ENCODE measurements around the gene TBX21.
A peak's percentile ranks its signal among the peaks of the same experiment; 100 is the strongest.

Gene TBX21

DNA sequence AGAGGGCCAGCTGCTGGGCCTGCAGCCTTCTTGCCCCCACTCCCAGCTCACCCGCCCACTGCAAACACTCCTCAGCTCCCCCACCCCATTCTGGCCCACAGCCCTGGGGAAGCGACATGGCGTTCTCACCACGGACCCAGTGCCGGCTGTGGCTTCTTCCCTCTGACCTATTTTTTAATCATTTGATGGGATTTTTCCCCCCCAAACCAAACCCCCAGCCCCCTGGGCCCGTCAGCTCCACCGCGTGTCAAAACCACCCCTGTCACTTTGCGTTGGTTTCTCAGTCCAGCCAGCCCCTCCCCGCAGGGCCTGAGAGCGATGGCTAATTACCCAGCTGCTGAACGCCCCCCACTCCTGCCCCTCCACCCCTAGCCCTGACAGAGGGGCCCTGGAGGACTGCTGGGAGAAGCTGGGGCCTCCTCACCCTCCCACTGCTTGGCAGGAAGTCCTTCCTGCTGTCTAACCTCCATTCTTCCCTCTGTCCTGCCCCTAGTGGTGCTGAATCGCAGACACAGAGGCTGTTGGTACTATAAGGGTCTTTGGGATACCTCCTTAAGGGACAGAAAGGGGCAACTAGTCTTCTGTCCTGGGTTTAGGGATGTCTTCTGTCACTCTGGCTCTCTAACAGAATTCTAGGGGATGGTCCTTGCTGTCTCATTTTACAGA, 7.5 kb upstream of the TBX21 start:
- H4K5ac ChIP-seq (ENCODE audit: low read length): no peak overlapping the region
- no peak overlapping the region for H4K8ac ChIP-seq (ENCODE audit: low read depth, low read length)
- no peak overlapping the region for H3K4me3 ChIP-seq (ENCODE audit: low read length)
- no peak overlapping the region for H3K9ac ChIP-seq (ENCODE audit: low read length)
- no peak overlapping the region for H2BK120ac ChIP-seq (ENCODE audit: low read depth, low read length)
- no peak overlapping the region for H3K4me2 ChIP-seq (ENCODE audit: low read length)
- no peaks in the 10 kb centered on the region for H3K79me2 ChIP-seq (ENCODE audit: control insufficient read depth, insufficient read depth, low read length)
- no peaks in the 10 kb centered on the region for H3K79me1 ChIP-seq (ENCODE audit: low read length)
- H2BK15ac ChIP-seq (replicated peaks; ENCODE audit: low read depth): no peak overlapping the region
- H3K23ac ChIP-seq (ENCODE audit: low read length): no peak overlapping the region
- no peak overlapping the region for H3K27ac ChIP-seq (ENCODE audit: low read depth, low read length)
- no peaks in the 10 kb centered on the region for H3K27me3 ChIP-seq (ENCODE audit: insufficient read depth, low read length, poor library complexity)
- no peaks in the 10 kb centered on the region for H3K4me1 ChIP-seq (ENCODE audit: control insufficient read depth, low read depth, low read length)
- DNase-seq: no peak
- H2BK5ac ChIP-seq (ENCODE audit: low read length): no peak overlapping the region
- no CpG with 5 or more reads among the region's 13 CpGs for WGBS (ENCODE audit: extremely low coverage, insufficient coverage, low lambda C conversion rate)
- no peak overlapping the region for H3K56ac ChIP-seq (ENCODE audit: low read length)
- H3K4ac ChIP-seq (ENCODE audit: low read depth, low read length): no peak overlapping the region
- no peaks in the 10 kb centered on the region for H3K36me3 ChIP-seq (ENCODE audit: control insufficient read depth, insufficient read depth, low read length)
- H3K18ac ChIP-seq (ENCODE audit: low read length): no peak overlapping the region
- no peak overlapping the region for H2AK5ac ChIP-seq (ENCODE audit: low read length)

DNA sequence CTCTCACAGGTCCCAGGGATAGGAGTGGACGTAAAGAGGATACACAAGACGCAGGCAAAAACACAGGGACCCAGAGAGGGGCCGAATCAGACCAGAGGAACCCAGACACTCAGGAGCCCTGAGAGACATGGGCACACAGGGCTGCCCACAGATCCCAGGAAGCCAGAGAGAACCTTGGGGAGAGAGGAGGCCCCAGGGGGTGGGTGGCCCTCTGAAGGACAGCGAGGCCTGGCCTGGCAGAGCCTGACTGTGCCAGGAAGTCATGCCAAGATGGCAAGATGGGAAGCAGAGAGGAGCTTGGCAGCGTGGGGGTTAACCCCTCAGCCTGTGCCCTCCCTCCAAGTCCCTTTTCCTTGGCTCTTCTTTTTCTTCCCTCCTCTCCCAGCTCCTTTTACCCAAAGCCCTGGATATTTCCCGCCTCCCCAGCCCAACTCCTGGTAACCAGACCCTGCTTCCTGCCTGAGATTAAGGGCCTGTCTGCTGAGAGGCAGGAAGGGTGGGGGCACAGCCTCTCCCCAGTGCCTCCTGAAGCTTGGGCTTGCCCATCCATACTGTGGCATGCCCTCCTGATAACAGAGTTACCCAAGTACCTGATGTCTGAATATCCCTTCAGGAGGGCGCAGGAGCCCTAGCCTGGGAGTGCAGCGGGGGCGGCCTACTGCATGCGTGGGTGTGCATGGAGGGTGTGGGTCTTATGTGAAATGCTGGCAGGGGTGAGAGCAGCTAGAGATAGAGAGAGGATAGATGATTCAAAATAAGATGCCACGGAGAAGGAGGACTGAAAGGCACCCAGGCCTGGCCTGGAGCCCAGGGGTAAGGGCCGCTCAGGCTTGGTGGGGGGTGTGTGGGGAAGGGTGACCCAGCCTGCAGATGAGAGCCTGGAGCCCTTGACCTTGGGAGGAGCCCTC, 6.0 kb upstream of the TBX21 start:
- no peaks in the 10 kb centered on the region for H3K79me2 ChIP-seq (ENCODE audit: control insufficient read depth, insufficient read depth, low read length)
- no peak overlapping the region for H3K4ac ChIP-seq (ENCODE audit: low read depth, low read length)
- peak overlapping the region; percentile 25 for H3K56ac ChIP-seq (ENCODE audit: low read length)
- DNase-seq: peak; percentile 39
- H3K36me3 ChIP-seq (ENCODE audit: control insufficient read depth, insufficient read depth, low read length): no peaks in the 10 kb centered on the region
- no peak overlapping the region for H3K4me2 ChIP-seq (ENCODE audit: low read length)
- no peak overlapping the region for H3K27ac ChIP-seq (ENCODE audit: low read depth, low read length)
- H3K79me1 ChIP-seq (ENCODE audit: low read length): no peaks in the 10 kb centered on the region
- no peak overlapping the region for H4K8ac ChIP-seq (ENCODE audit: low read depth, low read length)
- no peak overlapping the region for H2AK5ac ChIP-seq (ENCODE audit: low read length)
- no CpG with 5 or more reads among the region's 12 CpGs for WGBS (ENCODE audit: extremely low coverage, insufficient coverage, low lambda C conversion rate)
- H2BK5ac ChIP-seq (ENCODE audit: low read length): no peak overlapping the region
- no peak overlapping the region for H2BK120ac ChIP-seq (ENCODE audit: low read depth, low read length)
- no peak overlapping the region for H2BK15ac ChIP-seq (replicated peaks; ENCODE audit: low read depth)
- H4K5ac ChIP-seq (ENCODE audit: low read length): no peak overlapping the region
- H3K4me1 ChIP-seq (ENCODE audit: control insufficient read depth, low read depth, low read length): no peaks in the 10 kb centered on the region
- no peak overlapping the region for H3K23ac ChIP-seq (ENCODE audit: low read length)
- no peak overlapping the region for H3K18ac ChIP-seq (ENCODE audit: low read length)
- no peak overlapping the region for H3K4me3 ChIP-seq (ENCODE audit: low read length)
- H3K27me3 ChIP-seq (ENCODE audit: insufficient read depth, low read length, poor library complexity): no peaks in the 10 kb centered on the region
- no peak overlapping the region for H3K9ac ChIP-seq (ENCODE audit: low read length)

DNA sequence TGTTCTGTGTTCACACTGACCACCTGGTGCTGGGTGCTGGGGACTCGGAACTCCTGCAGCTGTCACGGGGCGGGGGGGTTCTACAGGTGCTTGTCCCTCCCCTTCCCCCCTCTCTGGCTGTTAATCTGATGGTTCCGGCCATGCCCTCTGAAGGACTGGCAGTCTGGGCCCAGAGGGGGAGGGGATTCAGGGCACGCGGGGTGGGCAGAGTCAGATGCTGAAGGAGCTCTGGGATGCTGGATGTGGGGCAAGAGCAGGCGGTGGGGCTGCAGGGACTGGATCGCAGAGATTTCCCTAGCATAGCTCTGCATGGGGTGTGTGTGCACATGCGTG, 5.4 kb upstream of the TBX21 start:
- WGBS (ENCODE audit: extremely low coverage, insufficient coverage, low lambda C conversion rate): no CpG with 5 or more reads among the region's 9 CpGs
- H4K8ac ChIP-seq (ENCODE audit: low read depth, low read length): no peak overlapping the region
- H2AK5ac ChIP-seq (ENCODE audit: low read length): no peak overlapping the region
- H3K79me2 ChIP-seq (ENCODE audit: control insufficient read depth, insufficient read depth, low read length): no peaks in the 10 kb centered on the region
- no peak overlapping the region for H2BK120ac ChIP-seq (ENCODE audit: low read depth, low read length)
- H3K4ac ChIP-seq (ENCODE audit: low read depth, low read length): no peak overlapping the region
- H3K79me1 ChIP-seq (ENCODE audit: low read length): no peaks in the 10 kb centered on the region
- H3K9ac ChIP-seq (ENCODE audit: low read length): no peak overlapping the region
- H3K56ac ChIP-seq (ENCODE audit: low read length): no peak overlapping the region
- no peak for DNase-seq
- H3K27ac ChIP-seq (ENCODE audit: low read depth, low read length): no peak overlapping the region
- no peak overlapping the region for H3K4me3 ChIP-seq (ENCODE audit: low read length)
- H2BK5ac ChIP-seq (ENCODE audit: low read length): no peak overlapping the region
- H3K4me1 ChIP-seq (ENCODE audit: control insufficient read depth, low read depth, low read length): no peaks in the 10 kb centered on the region
- H3K18ac ChIP-seq (ENCODE audit: low read length): no peak overlapping the region
- no peak overlapping the region for H2BK15ac ChIP-seq (replicated peaks; ENCODE audit: low read depth)
- H3K23ac ChIP-seq (ENCODE audit: low read length): no peak overlapping the region
- no peak overlapping the region for H3K4me2 ChIP-seq (ENCODE audit: low read length)
- H3K36me3 ChIP-seq (ENCODE audit: control insufficient read depth, insufficient read depth, low read length): no peaks in the 10 kb centered on the region
- H3K27me3 ChIP-seq (ENCODE audit: insufficient read depth, low read length, poor library complexity): peaks cover 4% of the 10 kb centered on the region
- no peak overlapping the region for H4K5ac ChIP-seq (ENCODE audit: low read length)

DNA sequence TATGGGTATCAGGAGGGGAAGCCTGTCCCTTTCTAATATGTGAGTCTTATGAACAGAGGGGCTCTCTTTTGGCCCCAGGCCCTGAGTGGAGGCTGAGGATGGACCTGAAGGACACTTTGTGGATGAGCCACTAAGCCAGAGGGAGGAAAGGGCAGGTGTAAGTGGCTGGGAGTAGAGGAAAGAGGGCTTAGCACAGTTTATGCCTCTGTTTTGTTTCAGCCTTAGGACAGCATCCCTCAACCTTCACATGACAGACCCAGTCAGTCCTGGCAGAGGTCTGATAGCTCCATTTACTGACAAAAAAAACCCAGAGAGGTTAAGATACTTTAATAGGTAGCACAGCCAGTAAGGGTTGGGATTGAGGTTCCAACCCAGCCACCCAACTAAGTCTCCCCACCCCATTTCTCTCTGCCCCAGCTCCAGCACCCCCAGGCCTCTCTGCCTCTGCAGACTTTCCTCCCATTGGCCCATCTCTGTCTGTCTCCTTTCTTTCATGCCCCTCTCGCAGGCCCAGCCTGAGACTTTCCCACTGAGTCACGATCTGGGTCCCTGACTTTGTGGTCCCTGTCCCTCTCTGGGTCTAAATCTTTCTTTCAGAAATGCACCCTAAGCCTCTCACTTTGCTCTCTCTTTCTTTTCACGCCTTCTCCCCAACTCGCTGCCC, 4.7 kb upstream of the TBX21 start:
- no peaks in the 10 kb centered on the region for H3K79me1 ChIP-seq (ENCODE audit: low read length)
- H3K36me3 ChIP-seq (ENCODE audit: control insufficient read depth, insufficient read depth, low read length): no peaks in the 10 kb centered on the region
- no peak overlapping the region for H3K56ac ChIP-seq (ENCODE audit: low read length)
- H3K27me3 ChIP-seq (ENCODE audit: insufficient read depth, low read length, poor library complexity): peaks cover 8% of the 10 kb centered on the region
- H3K9ac ChIP-seq (ENCODE audit: low read length): no peak overlapping the region
- no peak overlapping the region for H2AK5ac ChIP-seq (ENCODE audit: low read length)
- no peak overlapping the region for H3K18ac ChIP-seq (ENCODE audit: low read length)
- no peaks in the 10 kb centered on the region for H3K79me2 ChIP-seq (ENCODE audit: control insufficient read depth, insufficient read depth, low read length)
- no peak overlapping the region for H4K5ac ChIP-seq (ENCODE audit: low read length)
- DNase-seq: no peak
- H2BK5ac ChIP-seq (ENCODE audit: low read length): no peak overlapping the region
- H3K23ac ChIP-seq (ENCODE audit: low read length): no peak overlapping the region
- no peak overlapping the region for H2BK15ac ChIP-seq (replicated peaks; ENCODE audit: low read depth)
- no peak overlapping the region for H4K8ac ChIP-seq (ENCODE audit: low read depth, low read length)
- no peak overlapping the region for H3K4me2 ChIP-seq (ENCODE audit: low read length)
- WGBS (ENCODE audit: extremely low coverage, insufficient coverage, low lambda C conversion rate): no CpG with 5 or more reads among the region's 4 CpGs
- no peak overlapping the region for H3K4me3 ChIP-seq (ENCODE audit: low read length)
- no peak overlapping the region for H2BK120ac ChIP-seq (ENCODE audit: low read depth, low read length)
- H3K4me1 ChIP-seq (ENCODE audit: control insufficient read depth, low read depth, low read length): no peaks in the 10 kb centered on the region
- H3K27ac ChIP-seq (ENCODE audit: low read depth, low read length): no peak overlapping the region
- H3K4ac ChIP-seq (ENCODE audit: low read depth, low read length): no peak overlapping the region

DNA sequence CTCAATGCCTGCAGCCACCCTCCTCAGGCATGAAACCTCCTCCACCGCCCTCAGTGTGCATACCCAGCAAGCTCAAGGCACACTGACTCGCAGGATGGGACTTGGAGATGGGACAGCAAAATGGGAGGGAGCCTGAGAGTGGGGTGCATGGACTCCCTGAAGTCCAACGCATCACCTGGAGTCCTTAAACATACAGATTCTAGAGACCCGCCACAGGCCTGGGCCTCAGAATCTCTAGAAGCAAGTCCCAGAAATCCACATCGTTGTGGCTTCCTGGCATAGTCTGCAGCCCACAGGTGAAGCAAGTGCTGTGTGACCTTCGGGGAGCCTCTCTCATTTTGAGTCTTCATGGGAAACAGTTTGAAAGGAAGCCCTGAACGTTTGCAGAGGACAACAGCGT, 3.6 kb upstream of the TBX21 start:
- Histone ChIP-seq H4K5ac (ENCODE audit: low read length) (no peak overlapping the region), H3K4ac (ENCODE audit: low read depth, low read length) (no peak overlapping the region), H3K79me2 (ENCODE audit: control insufficient read depth, insufficient read depth, low read length) (no peaks in the 10 kb centered on the region), H2BK15ac (replicated peaks; ENCODE audit: low read depth) (no peak overlapping the region), H3K27me3 (ENCODE audit: insufficient read depth, low read length, poor library complexity) (peaks cover 15% of the 10 kb centered on the region), H3K23ac (ENCODE audit: low read length) (no peak overlapping the region), H3K9ac (ENCODE audit: low read length) (no peak overlapping the region), H2AK5ac (ENCODE audit: low read length) (no peak overlapping the region), H3K27ac (ENCODE audit: low read depth, low read length) (no peak overlapping the region), H4K8ac (ENCODE audit: low read depth, low read length) (no peak overlapping the region), H3K4me2 (ENCODE audit: low read length) (no peak overlapping the region), H3K4me1 (ENCODE audit: control insufficient read depth, low read depth, low read length) (no peaks in the 10 kb centered on the region), H3K56ac (ENCODE audit: low read length) (no peak overlapping the region), H3K79me1 (ENCODE audit: low read length) (no peaks in the 10 kb centered on the region), H2BK5ac (ENCODE audit: low read length) (no peak overlapping the region), H2BK120ac (ENCODE audit: low read depth, low read length) (no peak overlapping the region), H3K18ac (ENCODE audit: low read length) (no peak overlapping the region), H3K36me3 (ENCODE audit: control insufficient read depth, insufficient read depth, low read length) (no peaks in the 10 kb centered on the region), H3K4me3 (ENCODE audit: low read length) (no peak overlapping the region)
- no peak for DNase-seq
- no CpG with 5 or more reads among the region's 8 CpGs for WGBS (ENCODE audit: extremely low coverage, insufficient coverage, low lambda C conversion rate)

Data from mesendoderm (in vitro differentiated cells).